Activated CD4-positive, alpha-beta T cell treated with anti-CD3 and anti-CD28 coated beads, Interleukin-2, amount 10 ng/mL, durations not matched to agents 7 days and 5 days (primary cell): ENCODE data around the gene DAPK1. TPM values are rescaled to one million over a fixed set of nuclear protein-coding genes. Genes with fewer than 3 reads are reported as not detected.
A peak's percentile ranks its signal among the peaks of the same experiment; 100 is the strongest.

ENCODE experiments used
- CTCF ChIA-PET: fragments of 350-600 bp; sonication (Branson Sonifier 250); formaldehyde crosslinking; loops from one replicate; lab custom pipeline; 2021; ENCODE audit warnings: antibody characterized with exemption; lab: Charles Lee
- POLR2A ChIA-PET: fragments of 350-600 bp; sonication (Branson Sonifier 250); formaldehyde crosslinking; loops from one replicate; lab custom pipeline; 2021; ENCODE audit warnings: antibody characterized with exemption; lab: Charles Lee
- DNase-seq: peaks from one replicate; pipeline ENCODE4 v3.0.0-alpha.2; 2020
- H3K27ac Mint-ChIP-seq: one replicate; pipeline ENCODE4 v1.8.0; 2021; ENCODE audit warnings: mild to moderate bottlenecking, moderate library complexity, mixed read lengths
- H3K27me3 Mint-ChIP-seq: one replicate; pipeline ENCODE4 v1.8.0; 2021; ENCODE audit warnings: mixed read lengths
- H3K36me3 Mint-ChIP-seq: one replicate; pipeline ENCODE4 v1.8.0; 2021; ENCODE audit warnings: low read depth, mixed read lengths
- H3K4me1 Mint-ChIP-seq: one replicate; pipeline ENCODE4 v1.8.0; 2021; ENCODE audit warnings: mixed read lengths
- H3K4me3 Mint-ChIP-seq: one replicate; pipeline ENCODE4 v1.8.0; 2021; ENCODE audit warnings: mild to moderate bottlenecking, moderate library complexity, mixed read lengths
- H3K9me3 Mint-ChIP-seq: one replicate; pipeline ENCODE4 v1.8.0; 2021; ENCODE audit warnings: mixed read lengths
- total RNA-seq, 2 experiments: library from RNA; stranded (reverse); gene quantifications; one replicate each; pipeline ENCODE4 v1.2.3, GENCODE V29; 2021

The DAPK1 gene
- total RNA-seq, 2 experiments from 2014 or later, result 0.30 to 0.35 TPM

DNA sequence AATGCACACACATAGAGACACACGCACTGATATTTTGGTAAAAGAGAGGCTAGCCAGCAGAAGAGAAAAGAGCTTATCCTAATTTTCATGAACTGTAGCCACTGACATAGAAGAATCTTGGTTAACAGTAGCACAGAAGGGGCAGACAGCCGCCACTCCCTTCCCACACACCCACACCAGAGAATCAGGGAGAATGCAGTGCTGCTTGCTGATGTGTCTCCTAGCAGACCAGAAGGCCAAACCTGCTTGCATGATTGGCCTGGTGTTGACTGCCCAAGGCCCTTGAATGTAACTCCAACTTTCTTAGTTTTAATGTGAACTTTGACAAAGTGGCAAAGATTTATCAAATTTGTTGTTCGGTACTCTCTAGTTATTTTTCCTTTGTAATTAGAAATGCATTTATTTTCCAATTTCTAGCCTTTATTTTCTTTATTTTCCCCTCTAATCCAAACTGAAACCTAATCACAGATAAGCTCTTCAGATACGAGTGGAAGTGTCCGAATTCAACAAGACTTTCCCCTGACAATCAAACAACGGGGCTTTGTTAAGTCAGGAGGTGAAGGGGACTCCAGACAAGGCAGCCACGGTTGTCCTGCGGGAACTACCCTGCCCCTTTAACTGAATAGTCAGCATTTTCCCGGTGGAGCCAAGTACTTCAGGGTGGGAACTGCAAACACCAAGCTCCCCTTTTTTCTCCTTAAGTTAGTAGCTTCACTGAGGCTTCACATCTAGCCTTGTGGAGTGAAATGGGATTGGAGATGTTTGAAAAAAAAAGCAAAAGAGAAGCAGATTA, 146.3 kb downstream of the DAPK1 start:
- Mint-ChIP-seq H3K27me3 (peaks cover 6% of the 10 kb centered on the region), H3K4me1 (peaks cover 10% of the 10 kb centered on the region), H3K9me3 (no peaks in the 10 kb centered on the region), H3K27ac (no peak overlapping the region), H3K36me3 (no peaks in the 10 kb centered on the region), H3K4me3 (no peak overlapping the region)
- DNase-seq, result no peak
- ChIA-PET CTCF (interaction anchor here (1.1 kb wide), 1 partner anchor 19 kb away, joined by 3 read pairs; no protein-coding TSS in a partner anchor), POLR2A (no interaction called here)

GRCh38 chr9:87644659-87645058, 147.0 kb downstream of the DAPK1 start:
- no peak for DNase-seq
- H3K4me1 Mint-ChIP-seq, result peaks cover 10% of the 10 kb centered on the region
- POLR2A ChIA-PET, result no interaction called here
- peaks cover 6% of the 10 kb centered on the region for H3K27me3 Mint-ChIP-seq
- no peaks in the 10 kb centered on the region for H3K9me3 Mint-ChIP-seq
- CTCF ChIA-PET, result interaction anchor here (1.1 kb wide), 1 partner anchor 18 kb away, joined by 3 read pairs; no protein-coding TSS in a partner anchor
- H3K27ac Mint-ChIP-seq, result no peak overlapping the region
- no peak overlapping the region for H3K4me3 Mint-ChIP-seq
- no peaks in the 10 kb centered on the region for H3K36me3 Mint-ChIP-seq

DNA sequence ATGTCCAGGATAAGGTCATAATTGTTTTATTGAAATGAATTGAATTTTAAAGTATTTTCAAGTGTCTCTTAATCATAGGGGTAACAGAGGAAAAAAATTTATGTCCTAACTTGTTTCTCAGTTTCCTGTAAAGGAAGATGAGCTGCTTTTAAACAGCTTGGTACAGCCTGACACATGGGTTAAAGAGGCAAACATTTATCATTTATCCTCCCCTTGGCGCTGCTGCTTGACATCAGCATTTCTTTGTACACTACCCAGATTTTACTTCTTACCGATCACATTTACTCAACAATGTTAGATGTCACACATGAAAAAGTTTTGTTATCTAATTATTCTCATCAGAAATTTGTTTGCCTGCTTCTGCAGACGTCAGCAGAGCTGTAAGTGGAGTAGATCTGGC, 148.9 kb downstream of the DAPK1 start:
- no peaks in the 10 kb centered on the region for H3K9me3 Mint-ChIP-seq
- H3K27me3 Mint-ChIP-seq, result peaks cover 6% of the 10 kb centered on the region
- no peaks in the 10 kb centered on the region for H3K36me3 Mint-ChIP-seq
- DNase-seq, result no peak
- CTCF ChIA-PET, result interaction anchor here (0.5 kb wide), 1 partner anchor 29 kb away, joined by 3 read pairs; no protein-coding TSS in a partner anchor
- peaks cover 10% of the 10 kb centered on the region for H3K4me1 Mint-ChIP-seq
- no peak overlapping the region for H3K27ac Mint-ChIP-seq
- no peak overlapping the region for H3K4me3 Mint-ChIP-seq
- POLR2A ChIA-PET, result no interaction called here

- CTCF ChIA-PET, result no interaction called here
- no peak overlapping the region for H3K27ac Mint-ChIP-seq
- no peaks in the 10 kb centered on the region for H3K36me3 Mint-ChIP-seq
- H3K9me3 Mint-ChIP-seq, result no peaks in the 10 kb centered on the region
- POLR2A ChIA-PET, result no interaction called here
- H3K4me1 Mint-ChIP-seq, result peaks cover 5% of the 10 kb centered on the region
- no peak for DNase-seq
- H3K27me3 Mint-ChIP-seq, result peaks cover 6% of the 10 kb centered on the region
- no peak overlapping the region for H3K4me3 Mint-ChIP-seq
Measured at GRCh38 chr9:87647114-87647513, 149.4 kb downstream of the DAPK1 start.

DNA sequence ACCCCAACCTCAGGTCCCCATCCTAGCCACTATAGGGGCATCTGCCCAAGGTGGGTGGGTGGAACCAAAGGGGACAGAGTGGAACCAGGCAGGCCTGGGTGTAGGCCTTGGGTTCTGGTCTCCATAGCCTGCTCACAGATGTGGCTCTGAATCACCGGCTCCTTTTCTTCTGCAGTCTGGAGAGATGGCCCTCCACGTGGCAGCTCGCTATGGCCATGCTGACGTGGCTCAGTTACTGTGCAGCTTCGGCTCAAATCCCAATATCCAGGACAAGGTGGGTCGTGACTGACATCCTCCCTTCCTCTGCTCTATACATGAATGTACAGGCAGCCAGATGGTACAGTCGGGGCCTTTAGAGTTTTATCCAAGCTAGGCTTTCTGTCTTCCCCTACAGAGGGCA, 150.9 kb downstream of the DAPK1 start:
- ChIA-PET CTCF (no interaction called here), POLR2A (no interaction called here)
- H3K27me3 Mint-ChIP-seq, result peaks cover 4% of the 10 kb centered on the region
- H3K27ac Mint-ChIP-seq, result no peak overlapping the region
- no peaks in the 10 kb centered on the region for H3K9me3 Mint-ChIP-seq
- no peaks in the 10 kb centered on the region for H3K36me3 Mint-ChIP-seq
- DNase-seq, result no peak
- H3K4me1 Mint-ChIP-seq, result no peaks in the 10 kb centered on the region
- H3K4me3 Mint-ChIP-seq, result no peak overlapping the region

DNA sequence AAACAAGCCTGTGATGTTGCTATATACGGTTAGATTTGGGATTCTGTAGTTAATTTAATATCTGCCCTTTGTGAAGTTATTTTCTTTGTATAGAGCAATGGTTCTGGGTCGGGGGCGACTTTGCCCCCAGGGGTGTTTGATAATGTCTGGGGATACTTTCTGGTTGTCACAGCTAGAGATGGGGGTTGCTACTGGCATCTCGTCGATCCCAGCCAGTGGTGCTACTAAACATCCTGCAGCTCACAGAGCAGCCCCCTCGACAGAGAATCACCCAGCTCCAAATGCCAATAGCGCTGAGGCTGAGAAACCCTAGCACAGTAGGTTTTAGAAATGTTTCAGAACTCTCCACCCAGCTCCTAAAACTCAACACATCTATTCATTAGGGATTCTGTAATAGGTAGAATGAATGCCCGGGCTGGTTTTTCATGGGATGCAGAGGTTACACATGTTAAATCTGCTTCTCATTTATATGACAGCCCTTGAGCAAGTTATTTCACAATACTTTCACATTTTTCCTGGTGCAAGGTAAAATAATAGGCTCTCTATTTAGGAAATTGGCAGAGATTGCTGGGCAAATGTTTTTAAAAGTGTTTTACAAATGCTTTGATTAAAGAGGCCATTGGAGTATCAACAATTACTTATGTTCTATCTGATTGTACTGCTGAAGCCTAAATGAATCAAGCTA, 153.1 kb downstream of the DAPK1 start:
- H3K9me3 Mint-ChIP-seq, result no peaks in the 10 kb centered on the region
- no peaks in the 10 kb centered on the region for H3K4me1 Mint-ChIP-seq
- ChIA-PET CTCF (no interaction called here), POLR2A (no interaction called here)
- H3K36me3 Mint-ChIP-seq, result no peaks in the 10 kb centered on the region
- no peak overlapping the region for H3K4me3 Mint-ChIP-seq
- H3K27me3 Mint-ChIP-seq, result no peaks in the 10 kb centered on the region
- DNase-seq, result no peak
- H3K27ac Mint-ChIP-seq, result peak overlapping the region; percentile 25

- Mint-ChIP-seq H3K4me3 (no peak overlapping the region), H3K4me1 (no peaks in the 10 kb centered on the region), H3K9me3 (no peaks in the 10 kb centered on the region), H3K36me3 (no peaks in the 10 kb centered on the region), H3K27ac (no peak overlapping the region), H3K27me3 (no peaks in the 10 kb centered on the region)
- POLR2A ChIA-PET, result no interaction called here
- CTCF ChIA-PET, result no interaction called here
- no peak for DNase-seq
Measured at GRCh38 chr9:87651431-87651830, 153.8 kb downstream of the DAPK1 start.

DNA sequence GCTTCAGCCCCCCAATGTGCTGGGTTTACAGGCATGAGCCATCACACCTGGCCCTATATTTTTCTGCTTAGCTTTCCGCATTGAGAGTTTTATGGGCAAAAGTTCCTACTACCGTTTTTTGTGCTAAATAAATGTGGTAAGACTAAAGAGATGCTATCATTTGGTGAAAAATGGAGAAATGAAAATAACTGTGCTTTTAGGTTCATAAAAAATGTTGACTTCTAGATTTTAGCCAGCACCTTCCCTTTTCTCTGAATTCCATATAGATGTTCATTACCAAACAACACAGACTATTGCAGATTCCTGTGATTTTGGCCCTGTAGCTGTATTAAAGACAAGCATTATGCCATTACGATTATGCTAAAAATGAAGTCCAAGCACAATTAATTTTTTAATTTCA, 156.3 kb downstream of the DAPK1 start:
- no peak overlapping the region for H3K4me3 Mint-ChIP-seq
- DNase-seq, result no peak
- no peak overlapping the region for H3K27ac Mint-ChIP-seq
- no peaks in the 10 kb centered on the region for H3K4me1 Mint-ChIP-seq
- no peaks in the 10 kb centered on the region for H3K9me3 Mint-ChIP-seq
- H3K27me3 Mint-ChIP-seq, result no peaks in the 10 kb centered on the region
- CTCF ChIA-PET, result no interaction called here
- H3K36me3 Mint-ChIP-seq, result no peaks in the 10 kb centered on the region
- POLR2A ChIA-PET, result no interaction called here

GRCh38 chr9:87655731-87656130, 158.1 kb downstream of the DAPK1 start:
- POLR2A ChIA-PET, result no interaction called here
- H3K36me3 Mint-ChIP-seq, result no peaks in the 10 kb centered on the region
- H3K4me3 Mint-ChIP-seq, result no peak overlapping the region
- DNase-seq, result no peak
- no peaks in the 10 kb centered on the region for H3K27me3 Mint-ChIP-seq
- H3K27ac Mint-ChIP-seq, result no peak overlapping the region
- no peaks in the 10 kb centered on the region for H3K9me3 Mint-ChIP-seq
- CTCF ChIA-PET, result no interaction called here
- H3K4me1 Mint-ChIP-seq, result no peaks in the 10 kb centered on the region

DNA sequence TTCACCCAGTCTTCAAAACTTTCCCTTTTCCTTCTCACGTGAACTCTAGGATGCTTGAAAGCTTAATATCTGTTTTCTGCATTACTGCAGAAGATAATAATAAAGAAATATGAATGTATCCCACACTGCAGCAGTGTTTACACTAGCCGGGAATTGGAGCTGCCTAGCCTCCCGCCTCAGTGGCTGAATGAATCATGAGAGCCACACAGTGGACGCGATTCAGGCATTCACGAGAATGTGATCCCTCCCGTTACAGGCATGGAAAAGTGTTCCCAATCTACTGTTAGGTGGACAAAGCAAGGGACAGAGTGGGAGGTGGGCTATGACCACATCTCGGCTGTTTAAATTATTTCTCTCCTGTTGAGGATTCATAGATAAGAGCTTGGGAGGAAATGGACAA, 158.8 kb downstream of the DAPK1 start:
- Mint-ChIP-seq H3K27ac (no peak overlapping the region), H3K9me3 (no peaks in the 10 kb centered on the region), H3K4me1 (no peaks in the 10 kb centered on the region), H3K4me3 (no peak overlapping the region), H3K27me3 (peaks cover 2% of the 10 kb centered on the region), H3K36me3 (no peaks in the 10 kb centered on the region)
- CTCF ChIA-PET, result no interaction called here
- POLR2A ChIA-PET, result no interaction called here
- DNase-seq, result no peak

DNA sequence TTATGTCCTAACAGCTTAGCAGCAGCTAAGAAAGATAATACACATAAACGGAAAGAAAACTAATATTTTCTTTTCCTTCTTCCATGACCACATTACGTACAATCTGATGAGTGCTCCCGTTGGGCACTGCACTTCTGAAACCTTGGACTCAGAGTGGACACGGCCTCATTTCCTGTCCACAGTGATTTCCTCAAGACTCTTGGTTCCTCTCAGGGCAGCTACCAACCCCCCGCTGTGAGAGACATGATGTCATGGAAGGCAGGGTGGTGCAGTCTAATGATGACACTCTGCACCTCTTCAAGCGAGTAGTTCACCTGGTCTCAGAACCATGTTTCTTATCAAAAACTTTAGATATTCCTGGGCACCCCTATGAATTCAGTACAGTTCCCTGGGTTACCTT, 159.5 kb downstream of the DAPK1 start:
- no peaks in the 10 kb centered on the region for H3K9me3 Mint-ChIP-seq
- peaks cover 3% of the 10 kb centered on the region for H3K27me3 Mint-ChIP-seq
- H3K36me3 Mint-ChIP-seq, result no peaks in the 10 kb centered on the region
- no peak overlapping the region for H3K27ac Mint-ChIP-seq
- CTCF ChIA-PET, result no interaction called here
- POLR2A ChIA-PET, result no interaction called here
- no peak for DNase-seq
- no peak overlapping the region for H3K4me3 Mint-ChIP-seq
- H3K4me1 Mint-ChIP-seq, result no peaks in the 10 kb centered on the region

GRCh38 chr9:87657893-87658292, 160.2 kb downstream of the DAPK1 start:
- Mint-ChIP-seq H3K4me1 (no peaks in the 10 kb centered on the region), H3K36me3 (no peaks in the 10 kb centered on the region), H3K4me3 (no peak overlapping the region), H3K27me3 (peaks cover 3% of the 10 kb centered on the region), H3K9me3 (no peaks in the 10 kb centered on the region), H3K27ac (no peak overlapping the region)
- ChIA-PET CTCF (no interaction called here), POLR2A (no interaction called here)
- no peak for DNase-seq

DNA sequence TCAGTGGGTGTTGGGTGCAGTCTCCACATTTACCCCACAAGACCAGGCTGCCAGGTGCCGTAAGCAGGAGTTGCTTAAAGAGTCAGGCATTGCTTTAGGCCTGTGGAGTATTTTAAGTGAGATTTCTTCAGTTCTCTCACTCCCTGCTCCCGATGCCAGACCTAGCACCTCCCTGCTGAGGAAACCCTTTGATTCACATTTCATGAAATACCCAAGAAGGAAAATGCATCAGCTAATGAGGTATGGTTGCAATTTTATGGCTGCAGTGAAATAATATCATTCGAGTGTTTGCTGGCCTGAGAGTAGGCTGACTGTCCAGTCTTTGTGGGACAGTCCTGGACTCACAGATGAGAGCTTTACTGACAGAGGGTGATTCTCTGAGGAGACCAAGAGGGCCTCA, 160.8 kb downstream of the DAPK1 start:
- DNase-seq, result no peak
- ChIA-PET POLR2A (no interaction called here), CTCF (no interaction called here)
- Mint-ChIP-seq H3K4me1 (no peaks in the 10 kb centered on the region), H3K27me3 (peaks cover 3% of the 10 kb centered on the region), H3K36me3 (no peaks in the 10 kb centered on the region), H3K27ac (no peak overlapping the region), H3K4me3 (no peak overlapping the region), H3K9me3 (no peaks in the 10 kb centered on the region)
